Thyroid gland (tissue), 4 donors: ENCODE measurements around the gene PLXNA4. TPM values are rescaled to one million over a fixed set of nuclear protein-coding genes. Genes with fewer than 3 reads are reported as not detected.

Experiments
- DNase-seq, 2 donors: peaks; one replicate each; pipeline ENCODE4 v3.0.0-alpha.2; 2019
- H3K27ac ChIP-seq, 3 donors: fragments of 200-600 bp; sonication (generic); 1 replicate in 2 of 3; 2 replicates in 1 of 3; pipeline ENCODE4 v1.5.1; 2016 to 2019; ENCODE audit warnings: mild to moderate bottlenecking in 1 of 3, moderate library complexity in 1 of 3
- H3K27me3 ChIP-seq: fragments of 200-600 bp; sonication (generic); one replicate; pipeline ENCODE4 v1.5.1; 2019
- H3K36me3 ChIP-seq, 2 donors: fragments of 200-600 bp; sonication (generic); one replicate each; pipeline ENCODE4 v1.5.1; 2016 to 2019
- H3K4me1 ChIP-seq, 2 donors: fragments of 200-600 bp; sonication (generic); one replicate each; pipeline ENCODE4 v1.5.1; 2017 to 2019
- H3K4me3 ChIP-seq, 3 donors: fragments of 200-600 bp; sonication (generic); replicated peaks in 1 of 3; 1 replicate in 2 of 3; 2 replicates in 1 of 3; pipeline ENCODE4 v1.5.1; 2016; ENCODE audit warnings: mild to moderate bottlenecking in 1 of 3
- H3K9me3 ChIP-seq: fragments of 200-600 bp; sonication (generic); one replicate; pipeline ENCODE4 v1.5.1; 2017
- POLR2A ChIP-seq, 2 donors: fragments of 450-650 bp; IDR thresholded peaks; one replicate each; pipeline ENCODE4 v1.6.1; 2017; ENCODE audit warnings: antibody characterized with exemption in 2 of 2, mild to moderate bottlenecking in 2 of 2, moderate library complexity in 1 of 2
- WGBS, 2 donors: methylation state at CpG; one replicate each; pipeline ENCODE4 v1.1.5; 2017; 5-methylcytosine and 5-hydroxymethylcytosine counted together
- intact Hi-C: fragments of 100-400 bp; cut with DNase I; formaldehyde crosslinking; loops from one replicate; pipeline ENCODE4 v1.15.1; 2023
- total RNA-seq, 4 donors: library from RNA; depleted of rRNA; stranded (reverse); fragments of >200 nt; gene quantifications; one replicate each; pipeline ENCODE4 v1.2.3, GENCODE V29; 2016
- TF ChIP-seq, protein P1 (sequence below), 6 experiments: fragments of 200-600 bp in 3 of 6; fragments of 450-650 bp in 3 of 6; sonication (generic) in 3 of 6; IDR thresholded peaks; one replicate each; pipeline ENCODE4 v1.5.1; 2016 to 2019; ENCODE audit warnings: antibody characterized with exemption in 6 of 6, mild to moderate bottlenecking in 2 of 6, inconsistent platforms in 1 of 6, moderate library complexity in 1 of 6

PLXNA4 gene
- total RNA-seq, 4 donors from 2014 or later, result 1.3 to 8.3 (median 2.4) TPM

DNA sequence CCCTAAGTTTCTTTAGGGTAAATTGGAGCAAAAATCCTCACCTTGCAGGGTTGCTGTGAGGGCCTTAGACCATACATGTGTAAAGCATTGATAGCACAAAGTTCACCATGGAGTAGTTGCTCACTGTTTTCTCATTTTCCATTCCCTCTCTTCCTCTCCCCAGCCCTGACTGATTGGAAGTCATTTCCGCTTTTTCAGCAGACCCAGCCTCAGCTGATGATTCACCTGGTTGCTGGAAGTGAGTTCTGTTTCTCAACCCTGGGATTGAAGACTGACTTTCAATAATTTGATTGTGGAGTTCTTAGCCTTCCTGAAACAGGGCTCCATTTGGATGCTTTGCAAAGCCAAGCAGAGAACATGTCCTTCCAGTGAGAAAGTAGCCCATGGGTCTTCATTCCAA is 107.0 kb downstream of the PLXNA4 start:
- Histone ChIP-seq H3K4me3 (no peak overlapping the region), H3K36me3 (no peaks in the 10 kb centered on the region), H3K4me1 (no peaks in the 10 kb centered on the region), H3K27ac (no peak overlapping the region), H3K9me3 (no peaks in the 10 kb centered on the region), H3K27me3 (no peaks in the 10 kb centered on the region)
- WGBS, 2 donors, result 92 to 95% methylated on average over 1 of the region's 1 CpG
- no peak for DNase-seq
- no peak for TF ChIP-seq POLR2A (IDR thresholded peaks at IDR 0.05)
- TF ChIP-seq, protein P1, sequence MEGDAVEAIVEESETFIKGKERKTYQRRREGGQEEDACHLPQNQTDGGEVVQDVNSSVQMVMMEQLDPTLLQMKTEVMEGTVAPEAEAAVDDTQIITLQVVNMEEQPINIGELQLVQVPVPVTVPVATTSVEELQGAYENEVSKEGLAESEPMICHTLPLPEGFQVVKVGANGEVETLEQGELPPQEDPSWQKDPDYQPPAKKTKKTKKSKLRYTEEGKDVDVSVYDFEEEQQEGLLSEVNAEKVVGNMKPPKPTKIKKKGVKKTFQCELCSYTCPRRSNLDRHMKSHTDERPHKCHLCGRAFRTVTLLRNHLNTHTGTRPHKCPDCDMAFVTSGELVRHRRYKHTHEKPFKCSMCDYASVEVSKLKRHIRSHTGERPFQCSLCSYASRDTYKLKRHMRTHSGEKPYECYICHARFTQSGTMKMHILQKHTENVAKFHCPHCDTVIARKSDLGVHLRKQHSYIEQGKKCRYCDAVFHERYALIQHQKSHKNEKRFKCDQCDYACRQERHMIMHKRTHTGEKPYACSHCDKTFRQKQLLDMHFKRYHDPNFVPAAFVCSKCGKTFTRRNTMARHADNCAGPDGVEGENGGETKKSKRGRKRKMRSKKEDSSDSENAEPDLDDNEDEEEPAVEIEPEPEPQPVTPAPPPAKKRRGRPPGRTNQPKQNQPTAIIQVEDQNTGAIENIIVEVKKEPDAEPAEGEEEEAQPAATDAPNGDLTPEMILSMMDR (IDR thresholded peaks at IDR 0.05), result no peak
- intact Hi-C loops, result no loop called here

GRCh38 chr7:132466367-132466766 is 109.9 kb downstream of the PLXNA4 start:
- no peak overlapping the region for H3K27ac ChIP-seq
- 85 to 94% methylated on average over 6 of the region's 6 CpGs for WGBS, 2 donors

GRCh38 chr7:132465516-132465915 is 110.8 kb downstream of the PLXNA4 start:
- 76 to 85% methylated on average over 4 of the region's 4 CpGs for WGBS, 2 donors
- TF ChIP-seq POLR2A (IDR thresholded peaks at IDR 0.05), result no peak
- TF ChIP-seq, protein P1 (IDR thresholded peaks at IDR 0.05), result no peak
- intact Hi-C loops, result no loop called here

More at GRCh38 chr7:132466367-132466766, 109.9 kb downstream of the PLXNA4 start:
- no peak for TF ChIP-seq POLR2A (IDR thresholded peaks at IDR 0.05)
- TF ChIP-seq, protein P1 (IDR thresholded peaks at IDR 0.05), result no peak
- intact Hi-C loops, result no loop called here
- Histone ChIP-seq H3K9me3 (no peaks in the 10 kb centered on the region), H3K36me3 (no peaks in the 10 kb centered on the region), H3K4me3 (no peak overlapping the region), H3K4me1 (peaks cover 0 to 6% of the 10 kb centered on the region in 2 donors), H3K27me3 (no peaks in the 10 kb centered on the region)
- DNase-seq, result no peak

DNA sequence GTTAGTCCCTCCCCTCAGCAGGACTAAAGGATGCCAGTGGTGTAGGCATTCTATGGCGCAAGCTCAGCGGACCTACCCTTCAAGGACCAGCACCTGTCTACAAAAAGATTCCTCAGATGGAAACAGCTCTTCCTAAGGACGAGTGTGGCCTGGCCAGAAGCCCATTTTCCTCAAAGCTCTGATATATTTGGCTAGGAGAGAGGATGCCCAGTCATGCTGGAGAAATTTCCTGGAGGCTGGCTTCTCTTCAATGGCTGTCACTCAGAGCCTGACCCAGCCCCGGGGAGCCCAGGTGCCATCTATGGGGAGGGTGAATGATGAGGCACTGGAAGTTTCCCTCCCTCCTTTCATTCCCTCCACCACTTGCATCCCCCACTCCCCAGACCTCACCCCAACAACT is 111.5 kb downstream of the PLXNA4 start:
- no peak overlapping the region for H3K4me3 ChIP-seq
- DNase-seq, result peak in 1 of 2 donors; percentile 26
- WGBS, 2 donors, result 69 to 72% methylated on average over 4 of the region's 4 CpGs
- peaks cover 0 to 6% of the 10 kb centered on the region in 2 donors for H3K4me1 ChIP-seq
- no peaks in the 10 kb centered on the region for H3K9me3 ChIP-seq
- TF ChIP-seq, protein P1 (IDR thresholded peaks at IDR 0.05), result no peak
- no peak for TF ChIP-seq POLR2A (IDR thresholded peaks at IDR 0.05)
- H3K27ac ChIP-seq, result no peak overlapping the region
- intact Hi-C loops, result no loop called here
- H3K36me3 ChIP-seq, result no peaks in the 10 kb centered on the region
- no peaks in the 10 kb centered on the region for H3K27me3 ChIP-seq

More at GRCh38 chr7:132465516-132465915, 110.8 kb downstream of the PLXNA4 start:
- no peaks in the 10 kb centered on the region for H3K36me3 ChIP-seq
- H3K27me3 ChIP-seq, result no peaks in the 10 kb centered on the region
- no peak overlapping the region for H3K27ac ChIP-seq
- peaks cover 0 to 6% of the 10 kb centered on the region in 2 donors for H3K4me1 ChIP-seq
- no peak overlapping the region for H3K4me3 ChIP-seq
- H3K9me3 ChIP-seq, result no peaks in the 10 kb centered on the region
- no peak for DNase-seq

DNA sequence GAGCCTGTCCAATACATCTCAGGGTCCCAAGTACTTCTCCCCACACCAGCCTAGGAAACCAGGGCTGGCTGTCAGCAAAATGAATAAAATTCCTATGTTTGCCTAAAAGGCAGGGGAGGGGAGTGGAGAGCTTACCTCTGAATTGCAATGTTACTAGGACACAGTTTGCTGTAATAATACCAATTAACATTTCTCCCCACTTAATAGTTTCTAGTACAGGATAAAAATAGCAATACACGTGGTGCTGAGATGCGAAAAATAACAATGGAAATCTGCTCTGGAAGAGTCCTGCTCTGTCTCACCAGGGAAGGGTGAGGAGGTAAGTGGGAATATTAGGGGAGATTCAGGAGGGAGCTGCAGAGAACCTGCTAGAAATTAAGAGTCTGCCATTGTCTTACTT is 112.3 kb downstream of the PLXNA4 start:
- intact Hi-C loops, result no loop called here
- H3K27ac ChIP-seq, result no peak overlapping the region
- 49% methylated on average over 2 of the region's 2 CpGs for WGBS, 2 donors

More for the DNA sequence above, 112.3 kb downstream of the PLXNA4 start:
- no peak for TF ChIP-seq POLR2A (IDR thresholded peaks at IDR 0.05)
- TF ChIP-seq, protein P1 (IDR thresholded peaks at IDR 0.05), result no peak
- no peak for DNase-seq
- H3K4me3 ChIP-seq, result no peak overlapping the region
- no peaks in the 10 kb centered on the region for H3K9me3 ChIP-seq
- H3K36me3 ChIP-seq, result no peaks in the 10 kb centered on the region
- peaks cover 0 to 6% of the 10 kb centered on the region in 2 donors for H3K4me1 ChIP-seq
- no peaks in the 10 kb centered on the region for H3K27me3 ChIP-seq
